SK-N-DZ (cell line): Measurements from ENCODE around the gene ZNF444.

Experiments
- DNase-seq: peaks from one replicate; pipeline ENCODE4 v3.0.0-alpha.2; 2015; ENCODE audit warnings: low spot score

Gene ZNF444

DNA sequence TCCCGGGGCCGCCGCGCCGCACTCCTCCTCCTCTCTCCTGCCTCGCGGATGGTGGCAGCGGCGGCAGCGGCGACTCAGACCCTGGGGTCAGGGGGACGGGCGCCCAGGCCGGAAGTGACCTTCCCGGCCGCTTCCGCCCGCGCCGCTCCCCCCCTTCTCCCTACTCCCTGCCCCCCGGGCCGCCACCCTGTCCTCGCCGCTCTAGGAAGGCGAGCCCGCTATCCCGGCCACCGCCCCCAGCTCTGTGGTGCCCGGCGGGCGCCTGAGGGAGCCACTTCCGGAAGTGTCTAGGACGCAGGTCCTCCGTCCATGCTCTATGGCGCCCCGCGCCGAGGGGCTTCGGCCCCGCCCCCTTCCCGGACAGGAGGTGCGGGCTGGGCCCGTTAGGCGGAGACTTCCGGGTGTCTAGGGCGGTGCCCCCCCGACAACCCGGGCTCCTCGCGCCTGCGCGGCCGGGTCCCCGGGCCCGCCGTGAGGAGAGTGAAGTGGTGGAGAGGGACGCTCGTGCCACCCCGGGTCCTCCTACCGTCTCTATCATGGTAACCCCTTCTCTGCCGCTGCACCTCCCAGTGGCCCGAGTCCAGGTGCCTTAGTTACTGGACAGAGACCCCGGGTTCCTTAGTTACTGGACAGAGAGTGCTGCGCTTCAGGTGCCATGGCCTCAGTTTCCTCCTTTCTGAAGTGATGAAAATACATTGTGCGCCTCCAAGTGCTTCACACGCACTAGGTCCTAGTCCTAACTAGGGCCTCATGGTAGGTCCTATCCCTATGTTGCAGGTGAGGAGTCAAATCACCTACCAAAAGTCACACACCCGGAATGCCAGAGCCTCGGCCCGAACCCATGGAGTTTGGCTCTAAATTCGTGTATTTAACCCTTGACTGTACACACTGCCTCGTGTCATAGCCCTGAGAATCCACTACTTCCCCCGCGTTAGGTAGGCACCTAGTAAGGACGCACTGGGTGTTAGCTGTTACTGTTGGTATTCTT, 19.6 kb upstream of the ZNF444 start, which contains the start of gene ZNF787:
Gene ZNF787 (minus strand): TSS at position 116 of the 988 bp plus-strand sequence. CDS start 18,078 bp downstream, outside the sequence.
- DNase-seq = peak; percentile 94

DNA sequence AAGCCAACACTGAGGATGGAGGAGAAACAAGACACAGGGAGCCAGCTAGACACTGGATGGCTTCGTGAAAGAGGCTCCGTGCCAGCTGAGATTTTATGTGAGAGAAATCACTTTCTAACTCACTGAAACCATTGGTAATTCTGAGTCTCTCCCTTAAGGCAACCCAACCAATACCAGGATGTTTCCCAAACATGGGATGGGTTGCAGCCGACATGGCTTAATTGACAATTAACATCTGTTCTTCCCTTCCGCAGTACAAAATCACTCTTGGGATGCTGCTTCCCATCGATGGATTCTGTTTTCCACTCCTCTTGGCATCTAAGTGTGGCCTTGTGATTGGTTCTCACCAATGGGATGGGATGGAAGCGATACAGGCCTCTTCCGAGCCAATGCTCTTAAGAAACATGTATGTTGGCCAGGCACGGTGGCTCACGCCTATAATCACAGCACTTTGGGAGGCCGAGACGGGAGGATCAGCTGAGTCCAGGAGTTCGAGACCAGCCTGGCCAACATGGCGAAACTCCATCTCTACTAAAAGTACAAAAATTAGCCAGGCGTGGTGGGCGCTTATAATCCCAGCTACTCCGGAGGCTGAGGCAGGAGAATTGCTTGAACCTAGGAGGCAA, 17.7 kb upstream of the ZNF444 start:
- no peak for DNase-seq

DNA sequence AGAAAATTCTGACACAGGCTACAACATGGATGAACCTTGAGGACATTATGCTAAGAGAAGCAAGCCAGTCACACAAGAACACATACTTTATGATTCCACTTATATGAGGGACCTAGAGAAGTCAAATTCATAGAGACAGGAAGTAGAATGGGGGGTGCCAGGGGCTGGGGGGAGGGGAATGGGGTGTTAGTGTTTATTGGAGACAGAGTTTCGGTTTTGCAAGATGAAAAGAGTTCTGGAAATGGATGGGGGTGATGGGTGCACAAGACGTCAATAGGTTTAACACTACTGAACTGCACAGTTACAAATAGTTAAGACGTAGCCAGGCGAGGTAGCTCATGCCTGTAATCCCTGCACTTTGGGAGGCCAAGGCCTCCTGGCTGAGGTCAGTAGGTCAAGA, 16.5 kb upstream of the ZNF444 start:
- no peak for DNase-seq

DNA sequence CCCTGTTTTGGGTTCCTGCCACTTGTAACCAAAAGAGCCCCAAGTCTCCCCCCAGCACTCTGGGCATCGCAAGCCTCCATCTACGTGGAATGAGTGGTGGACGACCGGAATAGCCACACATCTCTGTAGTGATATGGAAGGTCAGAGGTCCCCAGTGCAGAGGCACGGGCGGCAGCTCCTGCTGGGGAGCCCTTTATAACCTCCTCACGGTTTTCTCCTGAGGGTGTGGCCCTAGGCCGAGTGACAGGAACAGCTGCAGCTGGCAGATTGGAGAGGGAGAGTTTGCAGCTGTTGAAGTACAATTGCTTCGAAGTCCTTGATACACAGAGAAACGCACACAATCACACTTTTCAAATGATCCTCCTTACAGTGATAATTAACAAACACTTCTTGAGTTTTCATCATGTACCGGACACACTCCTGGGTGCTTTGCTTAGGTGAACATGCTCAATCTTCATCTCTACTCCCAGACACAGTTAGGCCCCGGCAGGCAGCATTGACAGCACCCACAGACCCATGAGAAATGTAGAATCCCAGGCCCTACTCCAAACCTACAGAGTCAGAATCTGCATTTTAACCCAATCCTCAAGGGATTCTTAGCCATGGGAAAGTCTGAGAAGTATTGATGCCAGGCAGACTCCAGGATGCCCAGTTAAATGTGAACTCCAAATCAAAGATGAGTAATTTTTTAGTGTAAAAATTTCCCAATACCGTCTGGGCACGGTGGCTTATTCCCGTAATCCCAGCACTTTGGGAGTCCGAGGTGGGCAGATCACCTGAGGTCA, 15.1 kb upstream of the ZNF444 start:
- no peak for DNase-seq

DNA sequence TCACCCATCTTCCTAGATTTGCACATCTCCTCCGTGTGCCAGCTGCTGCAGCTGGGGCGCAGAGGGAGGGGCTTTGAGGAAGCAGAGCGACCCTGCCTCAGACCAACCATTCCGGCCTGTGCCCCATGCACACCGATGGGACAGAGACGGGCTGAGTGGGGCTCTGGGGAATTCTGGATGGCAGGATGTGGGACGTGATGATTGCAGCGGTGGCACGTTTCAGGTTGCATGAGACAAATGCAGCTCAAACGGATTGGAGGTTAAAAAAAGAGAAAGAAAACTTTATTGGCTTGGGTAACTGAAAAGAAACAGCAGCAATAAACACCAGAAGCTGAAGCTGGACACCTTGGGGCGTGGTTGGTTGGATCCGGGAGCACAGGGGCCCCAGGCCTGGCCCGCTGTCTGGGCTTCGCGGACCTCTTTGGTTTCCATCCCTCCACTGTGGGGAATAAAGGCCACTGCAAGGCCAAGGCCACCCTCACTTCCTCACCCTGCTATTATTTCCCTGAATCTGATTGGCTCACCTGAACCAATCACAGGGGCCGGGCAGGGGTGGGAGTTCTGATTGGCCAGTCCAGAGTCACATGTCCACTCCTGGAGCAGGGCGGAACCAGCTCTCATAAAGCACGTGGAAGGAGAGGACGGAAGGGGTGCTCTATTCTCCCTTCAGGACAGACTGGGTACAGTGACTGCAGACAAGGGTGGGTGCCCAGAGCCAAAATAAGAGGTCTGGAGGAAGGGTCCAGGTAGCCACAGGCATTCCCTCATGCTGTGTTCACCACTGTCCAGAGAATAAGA, 13.9 kb upstream of the ZNF444 start:
- DNase-seq = no peak

DNA sequence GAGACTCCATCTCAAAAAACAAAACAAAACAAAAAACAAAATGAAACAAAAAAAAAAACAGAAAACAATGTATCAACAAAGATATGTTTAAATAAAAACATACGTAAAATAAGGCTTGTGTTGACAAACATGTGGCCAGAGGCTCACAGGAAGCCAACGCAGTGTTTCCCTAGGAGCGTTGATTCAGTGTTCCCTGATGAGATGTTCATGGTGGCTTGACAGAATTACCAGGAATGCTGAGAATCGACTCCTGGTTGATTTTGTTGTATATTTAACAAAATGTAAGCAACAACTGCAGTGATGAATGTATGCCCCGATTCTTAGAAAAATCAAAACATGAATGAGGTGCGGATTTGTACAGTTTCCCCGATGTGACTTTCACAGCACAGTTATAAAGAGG, 11.1 kb upstream of the ZNF444 start:
- DNase-seq = no peak

DNA sequence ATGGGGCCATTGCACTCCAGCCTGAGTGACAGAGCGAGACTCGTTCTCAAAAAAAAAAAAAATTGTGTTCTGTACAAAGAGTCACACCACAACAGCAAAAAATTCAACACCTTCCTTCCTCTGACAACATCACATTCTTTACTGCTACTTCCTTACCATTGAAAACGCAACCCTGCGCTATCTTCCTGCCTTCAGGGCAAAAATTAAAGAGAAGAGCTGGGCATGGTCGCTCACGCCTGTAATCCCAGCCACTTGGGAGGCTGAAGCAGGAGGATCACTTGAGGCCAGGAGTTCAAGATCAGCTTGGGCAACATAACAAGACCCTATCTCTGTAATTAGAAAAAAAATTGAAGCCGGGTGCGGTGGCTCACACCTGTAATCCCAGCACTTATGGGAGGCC, 9.4 kb upstream of the ZNF444 start:
- no peak for DNase-seq

DNA sequence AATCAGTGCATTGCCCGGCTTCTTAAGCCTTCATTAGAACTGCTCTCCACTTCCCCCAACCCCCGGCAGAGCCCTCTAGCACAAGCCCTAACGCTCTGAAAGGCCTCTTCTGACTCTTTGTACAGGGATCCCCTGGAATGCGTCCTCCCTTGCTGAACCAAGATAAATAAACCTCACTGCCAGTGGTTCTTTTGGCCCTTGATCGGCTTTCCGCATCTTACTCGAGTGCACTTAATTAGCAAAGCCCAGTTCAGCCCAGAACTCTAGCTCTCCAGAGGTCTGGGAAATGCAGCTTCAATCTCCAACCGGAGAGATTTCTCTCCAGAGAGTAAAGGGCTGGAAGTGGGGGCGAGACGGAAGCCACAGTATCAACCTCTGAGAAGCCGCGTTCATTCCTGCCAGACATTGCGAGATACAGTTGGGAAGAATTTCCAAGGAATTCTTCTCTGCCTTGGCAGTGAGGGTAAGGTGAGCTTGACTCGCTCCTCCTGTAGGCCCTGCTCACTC, 8.7 kb upstream of the ZNF444 start:
- no peak for DNase-seq

DNA sequence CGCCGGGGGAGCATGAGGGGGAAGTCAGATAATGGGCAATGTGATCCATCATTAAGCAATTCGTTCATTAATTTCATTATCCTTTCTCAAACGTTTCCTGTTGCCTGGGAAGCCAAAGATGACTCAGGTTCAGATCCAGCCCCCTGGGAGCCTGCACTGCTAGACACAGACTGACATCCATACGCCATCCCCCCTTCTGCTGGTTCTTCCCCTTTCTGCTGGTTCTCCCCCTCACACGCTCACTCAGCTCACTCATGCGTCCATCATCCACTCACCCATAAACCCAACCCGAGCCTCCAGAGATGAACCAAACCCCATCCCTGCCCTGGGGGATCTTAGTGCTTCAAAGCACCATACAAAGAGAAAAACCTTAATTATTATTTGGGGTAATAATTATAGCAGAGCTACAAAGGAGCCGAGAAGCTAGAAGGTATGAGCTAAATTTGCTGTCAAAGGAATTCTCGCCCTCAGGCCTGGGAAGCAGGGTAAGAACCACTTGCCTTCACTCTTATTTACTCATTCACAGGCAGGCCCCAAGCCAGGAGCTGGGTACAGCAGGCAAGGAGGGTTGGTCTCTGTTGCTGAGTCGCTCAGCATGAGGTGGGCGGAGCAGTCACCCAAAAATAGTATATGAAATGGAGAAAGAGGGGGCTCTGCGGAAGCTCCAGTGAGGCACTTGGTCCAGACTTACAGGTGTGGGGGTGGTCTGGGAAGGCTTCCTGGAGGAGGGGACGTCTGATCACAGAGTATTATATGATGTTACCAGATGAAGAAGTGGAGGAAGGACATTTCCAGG, 7.0 kb upstream of the ZNF444 start:
- DNase-seq = no peak

DNA sequence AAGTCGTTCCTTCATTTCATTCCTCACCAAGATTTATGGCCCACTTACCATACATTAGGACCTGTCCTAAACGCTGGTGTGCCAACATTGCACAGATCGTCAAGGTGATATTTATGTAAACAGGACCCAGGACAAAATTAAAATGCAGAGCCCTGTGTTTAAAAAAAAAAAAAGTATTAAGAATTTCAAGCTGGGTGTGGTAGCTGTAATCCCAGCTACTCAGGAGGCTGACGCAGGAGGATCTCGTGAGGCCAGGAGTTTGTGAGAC, 6.5 kb upstream of the ZNF444 start:
- no peak for DNase-seq

DNA sequence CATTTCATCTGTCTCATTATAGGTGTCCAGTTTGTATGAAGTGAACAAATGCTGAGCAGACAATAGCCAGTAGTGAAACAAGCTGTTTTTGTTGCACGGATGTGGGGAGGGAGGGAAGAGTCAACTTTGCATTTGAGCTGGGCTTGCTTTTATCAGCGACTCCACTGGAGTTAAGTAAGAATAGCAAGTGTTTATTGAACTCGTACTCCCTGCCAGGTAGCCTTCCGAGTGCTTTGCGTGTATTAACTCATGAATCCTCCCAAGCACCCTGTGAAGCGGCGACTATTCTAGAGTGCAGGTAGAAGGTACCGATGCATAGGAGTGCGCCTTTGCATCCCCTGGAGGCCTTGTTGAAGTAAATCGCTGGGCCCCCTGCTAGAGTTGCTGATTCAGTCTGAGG, 4.7 kb upstream of the ZNF444 start:
- DNase-seq = no peak

DNA sequence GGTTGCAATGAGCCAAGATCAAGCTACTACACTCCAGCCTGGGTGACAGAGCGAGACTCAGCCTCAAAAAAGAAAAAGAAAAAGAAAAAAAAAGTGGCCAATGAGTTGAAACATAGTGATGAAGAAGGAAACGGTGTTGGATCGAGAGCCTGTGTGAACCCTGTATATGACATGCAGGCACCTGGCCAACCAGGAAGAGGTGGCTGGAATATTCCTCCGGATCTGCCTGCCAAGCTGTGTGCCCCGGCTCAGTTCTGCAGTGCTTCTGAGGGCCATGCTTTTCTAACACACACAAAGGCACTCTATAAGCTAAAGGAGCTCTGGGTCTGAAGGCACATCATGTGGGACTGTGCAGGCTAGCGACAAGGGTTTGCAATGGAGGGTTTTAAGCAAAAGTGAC, 3.7 kb upstream of the ZNF444 start:
- no peak for DNase-seq

DNA sequence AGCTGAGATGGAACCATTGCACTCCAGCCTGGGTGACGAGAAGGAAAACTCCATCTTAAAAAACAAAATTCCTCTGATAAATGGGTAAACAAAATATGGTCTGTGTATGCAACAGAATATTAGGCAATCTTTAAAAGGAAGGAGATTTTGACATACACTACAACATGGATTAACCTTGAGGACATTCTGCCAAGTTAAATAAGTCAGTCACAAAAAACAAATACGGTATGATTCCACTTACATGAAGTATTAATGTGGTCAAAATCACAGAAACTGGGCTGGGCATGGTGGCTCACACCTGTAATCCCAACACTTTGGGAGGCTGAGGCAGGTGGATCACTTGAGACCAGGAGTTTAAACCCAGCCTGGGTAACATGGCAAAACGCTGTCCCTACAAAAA, 3.0 kb upstream of the ZNF444 start:
- DNase-seq = no peak

DNA sequence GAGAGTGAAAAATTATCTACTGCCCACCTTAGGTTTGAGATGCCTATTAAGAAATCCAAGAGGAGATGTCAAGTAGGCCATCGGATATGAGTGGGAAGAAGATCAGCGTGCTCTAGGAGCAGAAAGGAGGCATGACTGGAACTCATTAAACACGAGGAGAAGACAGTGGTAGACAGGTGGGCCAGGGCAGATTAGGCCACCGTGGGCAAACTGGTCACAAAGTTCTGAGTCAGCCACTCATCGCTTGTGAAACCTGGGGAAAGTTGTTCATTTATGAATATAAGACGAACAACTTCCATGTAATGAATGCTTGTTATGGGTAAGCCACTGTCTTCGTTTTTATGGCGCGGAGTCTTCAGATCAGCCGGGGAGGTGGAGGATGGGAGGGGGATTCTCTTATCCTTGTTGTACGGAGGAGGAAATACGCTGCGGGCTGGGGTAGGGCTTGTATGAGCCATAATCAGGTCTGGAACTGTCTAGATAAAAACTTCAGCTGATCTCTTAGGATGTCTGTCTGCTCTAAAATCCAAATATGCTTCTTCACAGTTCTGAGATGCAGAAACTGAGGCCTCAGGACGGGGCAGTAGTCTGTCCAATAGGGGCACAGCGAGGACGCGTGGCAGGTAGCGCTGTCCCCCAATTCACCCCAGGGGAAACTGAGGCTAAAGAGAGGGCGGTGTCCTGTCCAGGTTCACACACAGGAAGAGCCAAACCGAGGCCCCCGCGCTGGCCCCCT, 1.1 kb upstream of the ZNF444 start:
- DNase-seq = no peak

DNA sequence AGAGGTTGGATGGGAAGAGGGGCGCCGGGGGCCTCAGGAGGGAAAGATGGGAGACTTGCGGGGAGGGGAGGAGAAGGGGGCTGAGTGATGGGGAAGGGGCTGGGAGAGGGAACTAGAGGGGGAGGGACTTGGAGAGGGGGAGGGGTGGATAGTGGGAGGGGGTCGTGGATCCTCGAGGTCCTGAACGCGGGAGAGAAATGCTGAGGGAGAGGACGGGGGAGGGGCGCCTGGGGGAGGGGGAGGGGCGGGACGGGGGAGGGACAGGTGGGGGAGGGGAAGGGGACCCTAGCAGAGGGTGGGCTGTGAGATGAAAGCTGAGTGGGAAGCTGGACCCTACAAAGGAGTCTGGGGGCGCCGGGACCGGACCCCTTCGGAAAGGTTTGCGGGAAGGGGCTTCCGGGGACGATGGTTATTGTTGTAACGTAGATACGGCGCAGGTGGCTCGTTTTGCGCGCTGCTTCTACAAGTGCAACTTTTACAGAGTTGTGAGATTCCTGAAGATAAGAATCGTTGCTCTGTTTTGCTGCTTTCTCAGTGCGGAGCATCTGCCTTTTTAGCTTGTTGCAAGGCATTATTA, 418 bp downstream of the ZNF444 start:
- DNase-seq = no peak

DNA sequence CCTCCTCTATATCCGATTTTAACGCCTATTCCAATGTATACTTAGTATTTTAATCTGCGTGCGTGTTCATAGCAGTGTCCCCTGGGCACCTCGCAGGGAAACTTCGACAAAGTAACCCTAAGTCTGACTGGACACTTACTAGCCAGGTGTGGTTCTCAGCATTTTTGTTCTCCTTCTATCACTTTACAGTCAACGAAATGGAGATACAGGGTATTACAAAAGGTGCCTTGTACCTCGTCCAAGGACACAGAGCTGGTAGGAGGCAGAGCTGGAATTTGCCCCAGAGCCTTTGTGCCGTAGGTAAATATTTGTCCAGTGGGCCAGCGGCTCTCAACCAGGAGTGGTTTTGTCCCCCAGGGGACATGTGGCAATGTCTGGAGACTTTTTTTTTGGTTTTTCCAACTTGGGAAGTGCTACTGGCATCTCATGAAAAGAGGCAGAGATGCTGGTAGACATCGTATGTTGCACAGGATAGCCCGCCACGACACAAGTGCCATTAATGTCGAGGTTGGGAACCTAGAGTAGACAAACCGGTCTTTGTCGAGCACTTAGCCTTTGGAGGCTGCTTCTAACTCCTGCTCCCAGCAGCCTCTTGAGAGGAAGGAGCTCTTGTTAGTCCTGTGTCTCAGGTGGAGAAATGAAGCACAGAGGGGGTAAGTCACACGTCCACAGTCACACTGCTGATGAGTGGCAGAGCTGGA, 1.1 kb downstream of the ZNF444 start:
- DNase-seq = no peak

DNA sequence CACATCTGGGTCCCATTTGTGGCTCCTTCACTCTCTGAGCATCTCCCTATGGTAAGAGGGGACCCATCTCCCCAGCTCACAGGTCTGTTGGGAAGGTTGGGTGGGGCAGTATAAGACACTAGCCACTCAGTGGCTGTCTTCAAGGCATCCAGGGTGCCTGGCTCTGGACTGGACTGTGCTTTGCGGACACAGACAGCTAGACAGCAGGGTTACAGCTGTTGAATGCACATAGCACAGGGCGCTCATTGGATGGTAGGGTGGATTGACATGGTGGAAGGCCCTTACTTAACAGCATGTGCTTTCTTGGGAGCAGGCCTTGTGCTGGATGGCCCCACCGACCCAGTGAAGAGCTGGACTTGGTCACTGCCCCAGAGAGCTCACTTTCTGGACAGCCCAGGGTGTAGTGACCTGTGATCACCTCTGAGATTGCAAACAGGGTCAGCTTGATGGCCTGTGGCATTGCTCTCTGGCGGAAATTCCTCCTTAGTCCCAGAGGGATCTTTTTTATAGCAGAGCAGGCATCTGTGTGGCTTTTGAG, 1.9 kb downstream of the ZNF444 start:
- no peak for DNase-seq

DNA sequence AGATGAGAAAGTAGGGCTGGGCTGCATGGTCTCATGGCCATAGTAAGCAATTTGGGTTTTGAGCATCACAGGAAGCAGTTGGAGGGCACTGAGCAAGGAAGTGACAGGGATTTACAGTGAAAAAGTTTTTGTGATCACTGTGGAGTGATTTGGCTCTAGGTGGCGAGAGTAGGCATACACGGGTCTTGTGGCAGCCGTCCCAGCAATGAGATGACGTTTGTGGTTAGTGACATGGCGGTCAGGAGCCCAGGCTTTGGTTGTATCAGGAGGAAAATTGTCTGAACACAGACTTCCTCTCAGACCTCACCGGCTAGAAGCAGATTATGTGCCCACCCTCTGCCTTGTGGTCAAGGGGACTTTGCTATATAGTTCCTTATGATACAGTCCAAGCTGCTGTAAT, 3.3 kb downstream of the ZNF444 start:
- DNase-seq = no peak

DNA sequence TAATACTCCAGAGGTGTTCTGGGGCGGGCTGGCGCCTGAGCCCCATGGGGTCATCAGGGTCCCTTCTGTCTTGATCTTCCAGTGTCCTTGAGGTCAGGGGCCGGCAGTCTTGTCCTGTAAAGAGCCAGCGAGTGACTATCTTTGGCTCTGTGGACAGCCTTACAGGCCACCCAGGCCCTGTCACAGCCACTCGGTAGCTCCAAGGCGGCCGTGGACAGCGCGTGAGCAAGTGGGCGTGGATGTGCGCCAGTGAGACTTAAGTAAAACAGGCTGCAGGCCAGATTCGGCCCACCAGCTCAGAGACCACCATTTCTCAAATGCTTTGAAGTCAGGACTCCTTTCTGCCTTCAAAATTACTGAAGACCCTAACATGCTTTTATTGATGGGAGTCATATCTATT, 3.7 kb downstream of the ZNF444 start:
- DNase-seq = no peak
